GM19023 (cell line): ENCODE results near the gene NR1D1.

Source experiments
- ATAC-seq: cut with Tn5 transposase; IDR thresholded peaks from one replicate; pipeline ENCODE4 v1.9.1; 2021; ENCODE audit warnings: mild to moderate bottlenecking, moderate library complexity; ENCODE audit not compliant: unreplicated experiment

The NR1D1 gene

GRCh38 chr17:40076591-40076990, 23.8 kb downstream of the NR1D1 start:
- ATAC-seq = no peak

DNA sequence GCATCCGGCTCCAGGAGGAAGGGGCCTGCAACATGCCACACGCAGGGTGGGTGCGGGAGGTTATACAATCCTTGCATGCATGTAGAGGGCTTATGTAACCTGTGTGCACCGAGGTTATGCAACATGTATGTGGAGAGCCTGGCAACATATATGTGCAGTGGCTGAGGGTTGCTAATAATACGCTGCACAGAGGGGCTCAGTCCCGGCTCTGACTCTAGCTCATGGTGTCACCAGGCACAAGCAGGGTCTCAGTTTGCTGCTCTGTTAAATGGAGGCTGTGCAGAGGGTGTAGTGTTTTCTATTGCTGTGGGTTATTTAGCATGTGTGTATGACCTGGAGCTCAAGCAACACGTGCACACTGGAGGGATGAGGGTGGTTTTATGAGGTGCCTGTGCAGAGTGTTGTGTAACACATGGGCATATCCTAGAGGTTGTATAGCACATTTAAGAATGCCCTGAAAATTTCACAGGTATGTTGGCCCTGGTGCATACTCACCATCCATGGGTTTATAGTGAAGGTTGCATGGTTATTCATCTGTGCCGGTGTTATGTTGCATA, 24.4 kb downstream of the NR1D1 start:
- ATAC-seq = no peak

DNA sequence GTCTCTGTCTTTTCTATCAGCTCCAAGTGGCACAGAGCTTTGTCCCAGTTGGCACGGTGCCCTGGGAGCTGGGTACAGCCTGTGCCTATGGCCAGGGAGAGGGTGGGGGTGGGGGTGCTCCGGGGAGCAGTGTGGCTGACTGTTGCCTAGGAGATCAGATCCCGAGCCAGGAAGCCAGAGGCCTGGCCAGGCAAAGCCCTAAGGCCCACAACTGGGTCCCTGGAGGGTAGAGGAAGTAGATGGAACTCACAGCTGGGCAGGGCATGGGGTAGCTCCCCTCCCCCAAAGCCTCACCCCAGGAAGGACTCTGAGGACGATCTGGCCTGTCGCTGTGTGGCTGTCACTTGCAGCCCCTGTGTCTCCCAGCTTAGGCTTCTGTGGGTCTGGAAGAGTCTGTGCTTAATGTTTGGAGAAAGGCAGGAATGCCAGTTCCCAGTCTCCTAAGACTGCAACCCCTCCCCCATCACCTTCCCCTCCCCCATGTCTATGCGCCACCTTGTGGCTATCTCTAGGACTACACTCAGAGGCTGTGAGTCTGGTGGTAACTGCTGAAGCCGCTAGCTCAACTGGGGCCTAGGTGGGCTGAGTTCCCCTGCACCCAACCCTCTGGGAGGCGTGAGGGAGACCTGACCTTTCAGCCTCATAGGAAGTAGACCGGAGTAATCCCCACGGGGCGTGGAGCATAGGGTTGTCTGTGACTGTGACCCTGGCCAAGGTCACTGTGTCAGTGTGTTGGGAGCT, 25.0 kb downstream of the NR1D1 start:
- no peak for ATAC-seq

- no peak for ATAC-seq
Observed at GRCh38 chr17:40074871-40075200, 25.6 kb downstream of the NR1D1 start.

- ATAC-seq = no peak
Observed at GRCh38 chr17:40074175-40074512, 26.2 kb downstream of the NR1D1 start.

- ATAC-seq = no peak
Observed at GRCh38 chr17:40073454-40074174, 26.8 kb downstream of the NR1D1 start.

- ATAC-seq = no peak
Observed at GRCh38 chr17:40072735-40073346, 27.5 kb downstream of the NR1D1 start.

GRCh38 chr17:40072040-40072734, 28.2 kb downstream of the NR1D1 start:
- no peak for ATAC-seq

DNA sequence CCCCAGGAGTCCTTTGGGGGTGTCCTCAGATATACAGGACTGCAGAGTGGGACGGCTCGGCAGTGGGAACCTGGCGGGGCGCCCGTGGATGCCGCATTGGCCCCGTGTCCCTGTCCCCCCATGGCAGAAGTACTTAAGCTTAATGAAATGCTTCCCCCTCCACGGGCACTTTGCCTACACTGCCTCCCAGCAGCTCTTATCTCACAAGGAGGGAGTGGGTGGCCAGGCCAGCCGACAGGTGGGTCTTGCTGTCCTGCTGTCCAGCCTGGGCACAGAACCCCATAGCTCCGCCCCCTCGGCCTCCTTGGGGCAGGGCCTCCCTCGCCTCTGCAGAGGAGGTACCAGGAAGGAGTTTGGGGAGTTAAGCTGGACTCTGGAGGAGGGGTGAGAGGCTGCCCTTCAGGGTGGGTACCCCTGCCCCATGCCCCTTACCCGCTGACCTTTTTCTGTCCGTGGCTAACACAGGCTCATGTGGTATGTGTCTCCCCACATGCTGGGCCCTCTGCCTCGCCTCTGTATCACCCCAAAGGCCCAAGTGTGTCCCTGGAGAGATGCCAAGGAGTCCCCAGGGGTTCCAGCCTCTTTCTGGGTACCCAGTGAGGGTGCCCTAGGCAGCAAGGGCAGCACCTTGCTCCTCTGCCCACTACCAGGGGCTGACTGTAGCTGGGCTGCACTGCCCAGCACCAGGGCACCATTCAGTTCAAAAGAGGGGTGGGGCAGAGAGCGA, 28.9 kb downstream of the NR1D1 start:
- ATAC-seq = no peak

DNA sequence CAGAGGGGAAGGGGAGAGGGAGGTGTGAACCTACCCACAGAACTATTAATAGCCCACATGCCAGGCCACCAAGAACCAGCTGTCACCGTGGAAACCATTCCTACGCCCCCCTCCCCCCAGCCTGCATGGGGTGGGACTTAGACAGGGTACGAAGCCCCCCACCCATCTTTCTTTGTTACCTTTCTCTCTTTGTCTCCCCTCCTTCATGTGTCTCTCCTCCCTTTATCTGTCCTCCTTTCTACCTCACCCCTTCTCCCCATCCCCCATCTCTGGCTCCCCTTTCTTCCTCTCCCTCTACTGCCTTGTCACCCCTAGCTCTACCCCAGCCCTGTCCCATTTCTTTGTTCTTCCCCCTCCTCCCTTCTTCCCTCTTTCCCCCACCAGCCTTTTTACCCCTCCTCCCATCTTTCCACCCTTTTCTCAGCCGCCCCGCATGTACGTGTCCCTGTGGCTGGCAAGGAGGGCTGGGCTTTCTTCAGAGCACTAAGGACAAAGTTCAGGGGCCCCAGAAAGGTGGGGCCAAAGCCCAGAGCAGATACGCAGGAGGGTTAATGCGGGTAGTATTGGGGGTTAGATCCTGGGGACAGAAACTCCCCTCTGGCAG, 29.6 kb downstream of the NR1D1 start:
- ATAC-seq = no peak

GRCh38 chr17:40069751-40070708, 30.4 kb downstream of the NR1D1 start:
- ATAC-seq = no peak

DNA sequence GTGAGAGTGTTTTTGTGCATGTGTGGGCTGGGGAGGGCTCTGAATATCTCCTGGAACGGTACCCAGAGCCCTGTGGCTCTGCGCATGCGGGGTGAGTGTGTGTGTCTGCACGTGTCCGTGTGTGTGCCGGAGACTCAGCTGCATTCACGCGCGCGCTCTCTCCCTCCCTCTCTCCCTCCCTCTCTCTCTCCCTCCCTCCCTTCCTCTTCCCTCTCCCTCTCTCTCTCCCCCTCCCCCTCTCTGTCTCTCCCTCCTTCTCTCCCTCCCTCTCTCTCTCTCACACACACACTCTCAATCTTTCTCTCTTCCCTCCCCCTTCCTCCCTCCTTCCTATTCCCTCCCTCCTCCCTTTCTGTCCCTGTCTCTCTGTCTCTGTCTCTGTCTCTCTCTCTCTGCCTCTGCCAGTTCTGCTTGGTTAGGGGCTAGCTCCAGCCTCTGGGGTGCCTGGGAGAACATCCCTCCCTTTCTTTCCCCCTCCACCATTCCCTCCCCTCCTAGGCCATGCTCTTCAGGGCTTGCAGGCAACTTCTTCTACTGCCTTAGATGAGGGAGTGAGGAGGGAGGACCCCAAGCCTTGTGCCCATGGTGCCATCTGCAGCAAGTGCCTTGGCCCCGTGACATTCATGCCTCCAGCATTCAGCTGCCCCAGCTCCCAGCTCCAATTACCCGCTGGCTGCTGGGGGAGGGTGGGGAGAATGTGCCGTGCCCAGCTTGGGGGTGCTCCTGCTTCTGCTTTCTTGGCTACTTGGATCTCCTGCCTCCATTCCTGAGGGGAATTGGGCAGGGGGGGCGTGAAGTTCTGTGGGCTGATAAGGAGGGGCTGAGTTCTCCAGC, 31.3 kb downstream of the NR1D1 start:
- no peak for ATAC-seq

GRCh38 chr17:40068584-40068916, 31.8 kb downstream of the NR1D1 start:
- ATAC-seq = no peak

DNA sequence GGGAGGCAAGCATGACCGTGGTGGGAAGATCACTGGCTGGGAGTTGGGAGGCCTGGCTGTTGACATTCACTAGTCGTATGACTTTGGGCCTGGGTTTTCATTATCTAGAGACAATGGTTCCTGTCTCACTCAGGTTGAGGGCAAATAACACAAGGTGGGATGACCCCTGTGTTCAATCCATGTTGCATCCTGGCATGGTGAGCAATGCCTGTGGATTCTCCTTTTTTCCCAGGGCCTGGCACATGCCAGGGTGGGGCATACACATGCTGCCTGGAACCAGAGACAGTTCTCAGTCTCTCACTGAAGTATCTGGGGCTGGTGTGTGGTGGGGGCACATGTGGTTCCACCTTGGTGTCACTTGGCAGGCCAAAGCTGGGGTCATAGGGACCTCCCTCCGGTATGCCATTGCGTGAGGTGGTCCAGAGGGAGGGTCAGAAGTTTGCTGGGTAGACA, 32.2 kb downstream of the NR1D1 start:
- no peak for ATAC-seq

GRCh38 chr17:40067710-40068109, 32.7 kb downstream of the NR1D1 start:
- ATAC-seq = no peak

GRCh38 chr17:40065769-40066510, 34.4 kb downstream of the NR1D1 start:
- no peak for ATAC-seq

GRCh38 chr17:40064971-40065768, 35.2 kb downstream of the NR1D1 start:
- no peak for ATAC-seq
